Measurements from ENCODE around the gene CHRNA4. TPM values are rescaled to one million over a fixed set of nuclear protein-coding genes. Genes with fewer than 3 reads are reported as not detected.

The CHRNA4 gene
- polyA plus RNA-seq, 1 of the 3 experiments (the other 2 are of a cell fraction) = not detected

- H3K4me3 ChIP-seq (ENCODE audit: low read depth in 2 of 2, low read length in 1 of 2) = no peak overlapping the region
- no peaks in the 10 kb centered on the region for H3K79me2 ChIP-seq (ENCODE audit: insufficient read depth)
- no peak overlapping the region for H2AFZ ChIP-seq (ENCODE audit: low read depth)
- no peaks in the 10 kb centered on the region for H4K20me1 ChIP-seq (ENCODE audit: insufficient read depth)
- no peak overlapping the region for H3K9ac ChIP-seq
- WGBS (ENCODE audit: low lambda C conversion rate) = 67% methylated on average over 7 of the region's 8 CpGs
- H3K9me2 ChIP-seq = no peaks in the 10 kb centered on the region
- ChIA-PET POLR2A (no interaction called here), CTCF (interaction anchor here (1.2 to 4.9 kb wide), 3 partner anchors 23 to 149 kb away, joined by 3 to 29 read pairs (median 20); no protein-coding TSS in a partner anchor)
- no peak overlapping the region for H3K4me2 ChIP-seq
- TF ChIP-seq NRF1 (IDR thresholded peaks at IDR 0.05; ENCODE audit: low read depth, low read length) (no peak), FOXJ3 (CRISPR knock-in tag; IDR thresholded peaks at IDR 0.05) (no peak), IRF3 (IDR thresholded peaks at IDR 0.05; ENCODE audit: low read depth, low read length) (no peak), TCF12 (IDR thresholded peaks at IDR 0.05) (no peak), RXRA (IDR thresholded peaks at IDR 0.05; ENCODE audit: borderline replicate concordance, low read depth) (no peak), TEAD4 (IDR thresholded peaks at IDR 0.05; ENCODE audit: borderline replicate concordance, insufficient read depth) (no peak), RAD21 (IDR thresholded peaks at IDR 0.05; ENCODE audit: low read length) (no peak), USF2 (IDR thresholded peaks at IDR 0.05; ENCODE audit: borderline replicate concordance, low read depth, low read length) (no peak), NFIC (IDR thresholded peaks at IDR 0.05; ENCODE audit: borderline replicate concordance) (no peak), MEF2A (IDR thresholded peaks at IDR 0.05; ENCODE audit: borderline replicate concordance, low read depth) (no peak), EP300 (IDR thresholded peaks at IDR 0.05; ENCODE audit: borderline replicate concordance in 1 of 2, low read depth in 1 of 2, low read length in 1 of 2) (no peak), RCOR1 (IDR thresholded peaks at IDR 0.05; ENCODE audit: low read length) (no peak), ZBTB33 (IDR thresholded peaks at IDR 0.05; ENCODE audit: borderline replicate concordance, low read depth) (no peak), MAX (IDR thresholded peaks at IDR 0.05; ENCODE audit: low read depth) (no peak)
- H3K36me3 ChIP-seq (replicated peaks in 1 of 2; ENCODE audit: control insufficient read depth in 1 of 2, insufficient read depth in 2 of 2, low read length in 1 of 2) = no peaks in the 10 kb centered on the region
- H3F3A ChIP-seq (replicated peaks; ENCODE audit: insufficient read depth) = no peaks in the 10 kb centered on the region
- DNase-seq = no peak
- H3K9me3 ChIP-seq = no peaks in the 10 kb centered on the region
- peaks cover 0 to 3% of the 10 kb centered on the region in 2 experiments; a peak in 1 of 4 replicates for H3K4me1 ChIP-seq (ENCODE audit: control insufficient read depth in 1 of 2, insufficient read depth in 2 of 2, low read depth in 1 of 2, low read length in 1 of 2)
- H3K27ac ChIP-seq (ENCODE audit: low read depth in 2 of 2, low read length in 1 of 2) = no peak overlapping the region
- H3K27me3 ChIP-seq (ENCODE audit: insufficient read depth) = no peaks in the 10 kb centered on the region
These were observed 29.3 kb downstream of the CHRNA4 start for GRCh38 chr20:63331741-63332400.

Data from SK-N-SH (cell line).